ACC112 (cell line): ENCODE results near the gene DIDO1.

ENCODE experiments used
- H2AFZ ChIP-seq: fragments of 200-600 bp; sonication (generic); one replicate; pipeline ENCODE4 v1.6.0; 2017; ENCODE audit warnings: antibody characterized with exemption, low read length; ENCODE audit not compliant: unreplicated experiment
- H3K27ac ChIP-seq: fragments of 200-600 bp; sonication (generic); 2 replicates; pipeline ENCODE4 v1.5.1; 2014; ENCODE audit warnings: low read depth, mild to moderate bottlenecking, antibody characterized with exemption, low read length, moderate library complexity
- H3K27me3 ChIP-seq: fragments of 200-600 bp; sonication (generic); 2 replicates; pipeline ENCODE4 v1.6.1; 2014; ENCODE audit warnings: mild to moderate bottlenecking, antibody characterized with exemption, low read length, moderate library complexity, mixed read lengths; ENCODE audit not compliant: insufficient read depth
- H3K36me3 ChIP-seq: fragments of 200-600 bp; sonication (generic); 2 replicates; pipeline ENCODE4 v1.6.1; 2016; ENCODE audit warnings: mild to moderate bottlenecking, antibody characterized with exemption, low read length, moderate library complexity, mixed read lengths; ENCODE audit not compliant: insufficient read depth
- H3K4me1 ChIP-seq: fragments of 200-600 bp; sonication (generic); one replicate; pipeline ENCODE4 v1.6.1; 2016; ENCODE audit warnings: low read length, mixed read lengths; ENCODE audit not compliant: insufficient read depth, unreplicated experiment, control insufficient read depth
- H3K4me3 ChIP-seq: fragments of 200-600 bp; sonication (generic); 2 replicates; pipeline ENCODE4 v1.5.1; 2014; ENCODE audit warnings: mild to moderate bottlenecking, low read depth, low read length
- H3K79me2 ChIP-seq: fragments of 200-600 bp; sonication (generic); one replicate; pipeline ENCODE4 v1.6.0; 2016; ENCODE audit warnings: low read length; ENCODE audit not compliant: control insufficient read depth, unreplicated experiment, insufficient read depth

The DIDO1 gene

DNA sequence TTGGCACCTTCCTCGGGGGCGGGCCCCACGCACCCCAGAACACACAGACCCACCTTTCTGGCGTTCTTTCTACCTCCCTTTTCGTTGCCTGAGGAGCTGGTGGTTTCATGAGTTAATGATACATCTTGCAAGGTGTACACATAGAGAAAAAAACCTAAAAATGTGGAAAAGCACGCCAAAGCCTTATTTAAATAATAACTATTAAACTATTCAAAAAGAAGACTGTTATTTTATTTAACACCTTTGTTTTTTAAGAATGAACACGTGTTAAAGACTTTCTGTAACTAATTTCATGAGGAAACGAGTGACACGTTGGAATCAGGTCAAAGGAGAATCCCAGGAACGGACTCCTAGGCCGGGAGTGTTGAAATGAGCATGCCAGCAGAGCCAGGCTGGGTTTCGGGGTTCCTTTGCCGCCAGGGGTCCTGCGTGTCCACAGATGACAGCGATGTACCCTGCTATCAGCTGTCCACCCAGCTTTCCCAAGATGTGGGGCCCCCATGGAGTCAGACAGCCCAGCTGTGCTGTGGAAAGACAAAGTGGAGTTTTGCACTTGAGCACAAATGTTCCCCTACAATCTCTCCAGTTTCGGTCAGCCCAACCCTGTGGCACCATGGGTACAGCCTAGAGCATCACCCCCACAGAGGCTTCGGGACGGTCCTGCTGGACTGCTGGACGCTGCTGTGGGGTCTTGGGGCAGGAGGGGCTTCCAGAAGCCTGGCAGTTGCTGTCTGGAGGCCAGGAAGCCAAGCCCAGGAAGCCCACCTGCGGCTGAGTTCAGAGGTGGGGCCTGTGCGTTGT is 42.3 kb upstream of the DIDO1 start:
- no peak overlapping the region for H3K4me3 ChIP-seq
- no peak overlapping the region for H3K27ac ChIP-seq
- H3K36me3 ChIP-seq = no peaks in the 10 kb centered on the region; the same call in 1 of the 2 replicates
- H3K4me1 ChIP-seq = no peaks in the 10 kb centered on the region
- peaks cover 12% of the 10 kb centered on the region for H3K27me3 ChIP-seq
- H2AFZ ChIP-seq = no peak overlapping the region
- no peaks in the 10 kb centered on the region for H3K79me2 ChIP-seq

DNA sequence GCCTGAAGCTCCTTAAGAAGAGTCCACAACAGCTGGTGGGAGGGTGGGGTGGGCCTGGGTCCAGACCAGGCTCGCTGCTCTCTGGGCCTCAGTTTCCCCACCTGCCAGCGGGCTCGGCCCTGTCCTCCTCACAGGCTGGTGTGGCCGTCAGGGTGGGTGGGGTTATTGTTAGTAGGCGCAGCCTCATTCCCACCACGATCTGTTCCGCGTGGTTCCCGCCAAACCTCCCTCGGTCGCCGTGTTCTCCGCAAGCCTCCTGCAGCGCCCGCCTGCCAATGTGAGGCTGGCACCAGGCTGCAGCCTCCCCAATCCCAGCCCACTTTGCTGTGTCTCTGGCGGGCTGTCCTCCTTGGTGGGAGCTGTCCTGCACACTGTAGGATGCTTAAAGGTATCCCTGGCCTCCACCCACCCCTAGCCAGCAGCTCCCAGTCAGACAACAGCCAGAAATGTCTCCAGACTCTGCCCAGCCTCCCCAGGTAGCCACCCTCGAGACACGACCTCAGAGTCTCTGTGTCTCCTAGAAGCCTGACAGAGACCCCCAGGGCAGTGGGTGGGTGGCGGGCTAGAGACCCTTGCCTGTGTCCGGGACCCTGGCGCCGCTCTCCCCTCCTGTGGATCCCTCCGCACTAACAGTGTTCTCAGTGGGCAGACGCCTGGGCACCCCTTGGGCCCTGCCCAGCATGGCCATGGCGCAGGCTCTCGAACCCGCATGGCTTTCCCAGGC is 41.5 kb upstream of the DIDO1 start:
- Histone ChIP-seq H2AFZ (no peak overlapping the region), H3K27ac (no peak overlapping the region), H3K79me2 (no peaks in the 10 kb centered on the region), H3K4me1 (no peaks in the 10 kb centered on the region), H3K36me3 (no peaks in the 10 kb centered on the region; the same call in 1 of the 2 replicates), H3K4me3 (no peak overlapping the region), H3K27me3 (peaks cover 4% of the 10 kb centered on the region; the same call in 1 of the 2 replicates)

GRCh38 chr20:62967149-62967501 is 40.8 kb upstream of the DIDO1 start:
- no peaks in the 10 kb centered on the region for H3K79me2 ChIP-seq
- H3K4me3 ChIP-seq = no peak overlapping the region
- H3K27ac ChIP-seq = no peak overlapping the region
- no peaks in the 10 kb centered on the region; the same call in 1 of the 2 replicates for H3K36me3 ChIP-seq
- H3K27me3 ChIP-seq = no peaks in the 10 kb centered on the region
- no peak overlapping the region for H2AFZ ChIP-seq
- H3K4me1 ChIP-seq = no peaks in the 10 kb centered on the region

GRCh38 chr20:62966212-62967148 is 40.2 kb upstream of the DIDO1 start:
- H3K4me1 ChIP-seq = no peaks in the 10 kb centered on the region
- H3K36me3 ChIP-seq = no peaks in the 10 kb centered on the region; the same call in 1 of the 2 replicates
- no peak overlapping the region for H3K27ac ChIP-seq
- no peak overlapping the region for H3K4me3 ChIP-seq
- no peaks in the 10 kb centered on the region for H3K79me2 ChIP-seq
- H3K27me3 ChIP-seq = no peaks in the 10 kb centered on the region
- H2AFZ ChIP-seq = no peak overlapping the region

- no peak overlapping the region for H3K27ac ChIP-seq
- no peak overlapping the region for H3K4me3 ChIP-seq
- H3K27me3 ChIP-seq = no peaks in the 10 kb centered on the region
- no peak overlapping the region for H2AFZ ChIP-seq
- no peaks in the 10 kb centered on the region; the same call in 1 of the 2 replicates for H3K36me3 ChIP-seq
- no peaks in the 10 kb centered on the region for H3K79me2 ChIP-seq
- no peaks in the 10 kb centered on the region for H3K4me1 ChIP-seq
Observed at GRCh38 chr20:62965363-62965771, 39.1 kb upstream of the DIDO1 start.

GRCh38 chr20:62964700-62965099 is 38.4 kb upstream of the DIDO1 start:
- H2AFZ ChIP-seq = no peak overlapping the region
- no peak overlapping the region for H3K4me3 ChIP-seq
- H3K27ac ChIP-seq = no peak overlapping the region
- no peaks in the 10 kb centered on the region; the same call in 1 of the 2 replicates for H3K36me3 ChIP-seq
- H3K27me3 ChIP-seq = no peaks in the 10 kb centered on the region
- H3K79me2 ChIP-seq = no peaks in the 10 kb centered on the region
- no peaks in the 10 kb centered on the region for H3K4me1 ChIP-seq

DNA sequence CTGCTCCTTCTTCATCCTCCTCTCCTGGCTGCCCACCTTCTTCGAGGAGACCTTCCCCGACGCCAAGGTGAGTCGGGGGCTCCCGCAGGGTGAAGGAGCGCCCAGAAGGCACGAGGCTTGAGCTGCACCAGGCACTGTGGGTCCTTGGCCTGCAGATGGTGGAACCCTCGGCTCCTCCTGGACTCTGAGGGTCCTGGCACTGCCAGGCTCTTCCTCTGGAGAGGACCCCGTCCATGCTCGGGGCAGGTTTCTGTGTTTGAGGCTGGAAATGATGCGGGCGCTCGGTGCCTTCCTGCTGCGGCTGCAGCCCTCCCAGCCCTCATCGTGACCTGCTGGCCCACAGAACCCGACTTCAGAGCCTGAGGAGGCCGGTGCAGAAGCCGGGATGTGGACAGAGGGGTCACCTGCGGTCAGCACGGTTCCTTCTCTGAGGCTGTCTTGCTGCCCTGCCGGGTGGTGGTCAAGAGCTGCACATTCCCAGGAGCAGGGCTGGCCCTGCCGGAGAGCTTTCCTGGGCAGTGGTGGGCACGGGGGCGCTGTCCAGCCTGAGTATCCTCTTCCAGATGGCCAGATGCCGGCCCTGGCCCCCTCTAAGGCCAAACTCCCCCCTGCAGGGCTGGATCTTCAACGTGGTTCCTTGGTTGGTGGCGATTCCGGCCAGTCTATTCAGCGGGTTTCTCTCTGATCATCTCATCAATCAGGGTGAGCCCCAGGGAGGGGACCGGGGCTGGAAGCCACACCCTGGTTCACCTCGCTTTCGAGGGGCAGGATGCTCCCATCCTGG is 37.5 kb upstream of the DIDO1 start:
- no peaks in the 10 kb centered on the region; the same call in 1 of the 2 replicates for H3K36me3 ChIP-seq
- no peak overlapping the region for H3K4me3 ChIP-seq
- H3K27me3 ChIP-seq = no peaks in the 10 kb centered on the region
- no peaks in the 10 kb centered on the region for H3K4me1 ChIP-seq
- H3K79me2 ChIP-seq = no peaks in the 10 kb centered on the region
- H2AFZ ChIP-seq = no peak overlapping the region
- no peak overlapping the region for H3K27ac ChIP-seq

- no peak overlapping the region for H2AFZ ChIP-seq
- H3K4me1 ChIP-seq = no peaks in the 10 kb centered on the region
- no peaks in the 10 kb centered on the region for H3K27me3 ChIP-seq
- H3K27ac ChIP-seq = no peak overlapping the region
- H3K79me2 ChIP-seq = peaks cover 3% of the 10 kb centered on the region
- no peaks in the 10 kb centered on the region; the same call in 1 of the 2 replicates for H3K36me3 ChIP-seq
- H3K4me3 ChIP-seq = no peak overlapping the region
Observed at GRCh38 chr20:62962891-62963613, 36.7 kb upstream of the DIDO1 start.

- Histone ChIP-seq H2AFZ (no peak overlapping the region), H3K79me2 (peaks cover 6% of the 10 kb centered on the region), H3K27me3 (no peaks in the 10 kb centered on the region), H3K27ac (no peak overlapping the region), H3K4me3 (no peak overlapping the region), H3K36me3 (no peaks in the 10 kb centered on the region; the same call in 1 of the 2 replicates), H3K4me1 (no peaks in the 10 kb centered on the region)
Observed at GRCh38 chr20:62962221-62962879, 36.0 kb upstream of the DIDO1 start.
